Activated CD4-positive, alpha-beta T cell treated with anti-CD3 and anti-CD28 coated beads for 48 hours (primary cell): Measurements from ENCODE around the gene SIGLEC12.
A peak's percentile ranks its signal among the peaks of the same experiment; 100 is the strongest.

Experiments used
- DNase-seq: peaks from one replicate; pipeline ENCODE4 v3.0.0-alpha.2; 2020

Gene SIGLEC12

GRCh38 chr19:51501594-51502263 is at the start of gene SIGLEC12:
TSS of gene SIGLEC12 (minus strand) at chr19:51501800. CDS start at chr19:51501733, 67 bp downstream.
- peak; percentile 47 for DNase-seq

- DNase-seq, result no peak
Observed at GRCh38 chr19:51550848-51551672, 49.5 kb upstream of the SIGLEC12 start.

- DNase-seq, result no peak
Observed at GRCh38 chr19:51549533-51550324, 48.1 kb upstream of the SIGLEC12 start.

- DNase-seq, result no peak
Observed at GRCh38 chr19:51548891-51549305, 47.3 kb upstream of the SIGLEC12 start.

GRCh38 chr19:51548213-51548651 is 46.6 kb upstream of the SIGLEC12 start:
- DNase-seq, result no peak

- no peak for DNase-seq
Observed at GRCh38 chr19:51547397-51548212, 46.0 kb upstream of the SIGLEC12 start.

GRCh38 chr19:51546650-51547396 is 45.2 kb upstream of the SIGLEC12 start:
- peak; percentile 42 for DNase-seq

GRCh38 chr19:51546107-51546649 is 44.6 kb upstream of the SIGLEC12 start:
- no peak for DNase-seq

- DNase-seq, result no peak
Observed at GRCh38 chr19:51544038-51544437, 42.4 kb upstream of the SIGLEC12 start.

- DNase-seq, result no peak
Observed at GRCh38 chr19:51542699-51543098, 41.1 kb upstream of the SIGLEC12 start.

GRCh38 chr19:51541458-51542357 is 40.1 kb upstream of the SIGLEC12 start:
- no peak for DNase-seq

- no peak for DNase-seq
Observed at GRCh38 chr19:51539821-51540366, 38.3 kb upstream of the SIGLEC12 start.

- DNase-seq, result no peak
Observed at GRCh38 chr19:51535535-51535934, 33.9 kb upstream of the SIGLEC12 start.

GRCh38 chr19:51531349-51532315 is 30.0 kb upstream of the SIGLEC12 start, which contains the start of gene SIGLEC6:
TSS of gene SIGLEC6 (minus strand) at chr19:51531670. CDS start at chr19:51531648, 22 bp downstream.
- DNase-seq, result peak; percentile 29

GRCh38 chr19:51530616-51531015 is 29.0 kb upstream of the SIGLEC12 start:
- DNase-seq, result no peak

GRCh38 chr19:51529301-51529700 is 27.7 kb upstream of the SIGLEC12 start:
- DNase-seq, result no peak

GRCh38 chr19:51525651-51526050 is 24.1 kb upstream of the SIGLEC12 start:
- no peak for DNase-seq

- DNase-seq, result no peak
Observed at GRCh38 chr19:51524666-51525264, 23.2 kb upstream of the SIGLEC12 start.
